ENCODE results near the gene KRT73. TPM values are rescaled to one million over a fixed set of nuclear protein-coding genes. Genes with fewer than 3 reads are reported as not detected.

Gene KRT73
- total RNA-seq, 4 donors from 2014 or later = 0.40 to 1.2 TPM; not detected in 2

GRCh38 chr12:52568111-52568510, 50.2 kb downstream of the KRT73 start:
- TF ChIP-seq, protein P1, sequence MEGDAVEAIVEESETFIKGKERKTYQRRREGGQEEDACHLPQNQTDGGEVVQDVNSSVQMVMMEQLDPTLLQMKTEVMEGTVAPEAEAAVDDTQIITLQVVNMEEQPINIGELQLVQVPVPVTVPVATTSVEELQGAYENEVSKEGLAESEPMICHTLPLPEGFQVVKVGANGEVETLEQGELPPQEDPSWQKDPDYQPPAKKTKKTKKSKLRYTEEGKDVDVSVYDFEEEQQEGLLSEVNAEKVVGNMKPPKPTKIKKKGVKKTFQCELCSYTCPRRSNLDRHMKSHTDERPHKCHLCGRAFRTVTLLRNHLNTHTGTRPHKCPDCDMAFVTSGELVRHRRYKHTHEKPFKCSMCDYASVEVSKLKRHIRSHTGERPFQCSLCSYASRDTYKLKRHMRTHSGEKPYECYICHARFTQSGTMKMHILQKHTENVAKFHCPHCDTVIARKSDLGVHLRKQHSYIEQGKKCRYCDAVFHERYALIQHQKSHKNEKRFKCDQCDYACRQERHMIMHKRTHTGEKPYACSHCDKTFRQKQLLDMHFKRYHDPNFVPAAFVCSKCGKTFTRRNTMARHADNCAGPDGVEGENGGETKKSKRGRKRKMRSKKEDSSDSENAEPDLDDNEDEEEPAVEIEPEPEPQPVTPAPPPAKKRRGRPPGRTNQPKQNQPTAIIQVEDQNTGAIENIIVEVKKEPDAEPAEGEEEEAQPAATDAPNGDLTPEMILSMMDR (IDR thresholded peaks at IDR 0.05) = no peak
- no peak for TF ChIP-seq POLR2A (IDR thresholded peaks at IDR 0.05)
- Histone ChIP-seq H3K36me3 (no peaks in the 10 kb centered on the region), H3K27ac (no peak overlapping the region), H3K9me3 (no peaks in the 10 kb centered on the region), H3K27me3 (no peaks in the 10 kb centered on the region), H3K4me1 (no peaks in the 10 kb centered on the region), H3K4me3 (no peak overlapping the region)
- DNase-seq = no peak

GRCh38 chr12:52566847-52567291, 51.5 kb downstream of the KRT73 start:
- no peak overlapping the region for H3K4me3 ChIP-seq
- TF ChIP-seq, protein P1 (IDR thresholded peaks at IDR 0.05) = no peak
- TF ChIP-seq POLR2A (IDR thresholded peaks at IDR 0.05) = no peak
- no peaks in the 10 kb centered on the region for H3K36me3 ChIP-seq
- H3K27me3 ChIP-seq = no peaks in the 10 kb centered on the region
- DNase-seq = no peak
- H3K27ac ChIP-seq = no peak overlapping the region
- H3K9me3 ChIP-seq = no peaks in the 10 kb centered on the region
- no peaks in the 10 kb centered on the region for H3K4me1 ChIP-seq

- H3K4me1 ChIP-seq = no peaks in the 10 kb centered on the region
- TF ChIP-seq, protein P1 (IDR thresholded peaks at IDR 0.05) = no peak
- no peak for TF ChIP-seq POLR2A (IDR thresholded peaks at IDR 0.05)
- no peaks in the 10 kb centered on the region for H3K9me3 ChIP-seq
- H3K4me3 ChIP-seq = no peak overlapping the region
- no peak for DNase-seq
- no peak overlapping the region for H3K27ac ChIP-seq
- H3K36me3 ChIP-seq = no peaks in the 10 kb centered on the region
- no peaks in the 10 kb centered on the region for H3K27me3 ChIP-seq
Measured at GRCh38 chr12:52564582-52564981, 53.8 kb downstream of the KRT73 start.

- Histone ChIP-seq H3K27ac (no peak overlapping the region), H3K4me1 (no peaks in the 10 kb centered on the region), H3K9me3 (no peaks in the 10 kb centered on the region), H3K36me3 (no peaks in the 10 kb centered on the region), H3K4me3 (no peak overlapping the region), H3K27me3 (no peaks in the 10 kb centered on the region)
- no peak for DNase-seq
- TF ChIP-seq, protein P1 (IDR thresholded peaks at IDR 0.05) = peak in 3 of 6 experiments; percentile 23 to 36 (median 30)
- TF ChIP-seq POLR2A (IDR thresholded peaks at IDR 0.05) = no peak
Measured at GRCh38 chr12:52561880-52562449, 56.4 kb downstream of the KRT73 start.

- H3K4me3 ChIP-seq = no peak overlapping the region
- TF ChIP-seq, protein P1 (IDR thresholded peaks at IDR 0.05) = no peak
- TF ChIP-seq POLR2A (IDR thresholded peaks at IDR 0.05) = no peak
- H3K9me3 ChIP-seq = no peaks in the 10 kb centered on the region
Measured at GRCh38 chr12:52559979-52560378, 58.4 kb downstream of the KRT73 start.

More at GRCh38 chr12:52559979-52560378, 58.4 kb downstream of the KRT73 start:
- no peak overlapping the region for H3K27ac ChIP-seq
- H3K4me1 ChIP-seq = no peaks in the 10 kb centered on the region
- no peaks in the 10 kb centered on the region for H3K27me3 ChIP-seq
- no peaks in the 10 kb centered on the region for H3K36me3 ChIP-seq
- DNase-seq = no peak

Data from Peyer's patch (tissue), 4 donors.